Aorta (tissue), 5 donors: ENCODE results near the gene PAPPA2. TPM values are rescaled to one million over a fixed set of nuclear protein-coding genes. Genes with fewer than 3 reads are reported as not detected.

ENCODE experiments used
- ATAC-seq: fragments of 200-7000 bp; cut with Tn5 transposase; one replicate; pipeline ENCODE4 v1.9.1; 2022; ENCODE audit warnings: moderate library complexity; ENCODE audit not compliant: low FRiP score
- DNase-seq, 2 donors: peaks; one replicate each; pipeline ENCODE4 v3.0.0-alpha.2; 2020
- H3K27ac ChIP-seq, 2 donors: one replicate each; pipeline ENCODE4 v1.5.1; 2013; ENCODE audit warnings: low read length in 2 of 2, mild to moderate bottlenecking in 2 of 2, moderate library complexity in 2 of 2, control low read depth in 1 of 2, inconsistent platforms in 1 of 2, low read depth in 1 of 2
- H3K27me3 ChIP-seq, 2 donors: one replicate each; pipeline ENCODE4 v1.6.1; 2013; ENCODE audit warnings: control low read depth in 1 of 2, low read length in 1 of 2, mild to moderate bottlenecking in 1 of 2, moderate library complexity in 1 of 2; ENCODE audit not compliant: insufficient read depth in 2 of 2, control insufficient read depth in 1 of 2
- H3K36me3 ChIP-seq, 2 donors: one replicate each; pipeline ENCODE4 v1.6.1; 2013; ENCODE audit warnings: control low read depth in 1 of 2, low read length in 1 of 2, mild to moderate bottlenecking in 1 of 2; ENCODE audit not compliant: insufficient read depth in 2 of 2, control insufficient read depth in 1 of 2
- H3K4me1 ChIP-seq, 2 donors: one replicate each; pipeline ENCODE4 v1.6.1; 2013; ENCODE audit warnings: low read length in 2 of 2, control low read depth in 1 of 2, mild to moderate bottlenecking in 1 of 2, moderate library complexity in 1 of 2; ENCODE audit not compliant: insufficient read depth in 2 of 2, control insufficient read depth in 1 of 2
- H3K4me3 ChIP-seq, 2 donors: one replicate each; pipeline ENCODE4 v1.5.1; 2013; ENCODE audit warnings: low read length in 2 of 2, control low read depth in 1 of 2, mild to moderate bottlenecking in 1 of 2
- H3K9me3 ChIP-seq: one replicate; pipeline ENCODE4 v1.6.1; 2013; ENCODE audit warnings: mild to moderate bottlenecking, low read length; ENCODE audit not compliant: control insufficient read depth
- WGBS, 2 donors: extraction: QIAGEN DNeasy Blood & Tissue Kit; methylation state at CpG; one replicate each; pipeline ENCODE4 v1.1.7; 2013; 5-methylcytosine and 5-hydroxymethylcytosine counted together
- intact Hi-C, 2 donors: fragments of 100-400 bp; cut with DNase I; formaldehyde crosslinking; loops; one replicate each; pipeline versions ENCODE4 v1.14.2 to v1.15.0; 2022
- polyA plus RNA-seq, 2 donors: library from polyadenylated mRNA; stranded (reverse); fragments of 200-250 nt; gene quantifications; one replicate each; pipeline ENCODE4 v1.2.3, GENCODE V29; 2013
- total RNA-seq, 2 donors: library from RNA; stranded (reverse); fragmentation: NEBNext Ultra II Directional; extraction: Animal tissue kit (Norgen Biotek cat#: 25700); gene quantifications; one replicate each; pipeline ENCODE4 v1.2.1, GENCODE V29; 2021
- donor health status: healthy with polysubstance abuse.
- donor health status: Bipolar disorder and iron deficiency.
- donor health status: DM: no; HTN: no; CAD: no.
- donor health status: DM: no; HTN: no; CAD: no.
- donor health status: DM: yes; HTN: yes; CAD: no.

PAPPA2 gene
- total and polyA plus RNA-seq, 4 donors = 3.5 to 4.3 TPM; not detected in 2

- Histone ChIP-seq H3K9me3 (peaks cover 5% of the 10 kb centered on the region), H3K27me3 (peaks cover 0 to 2% of the 10 kb centered on the region in 2 donors), H3K4me3 (no peak overlapping the region), H3K27ac (no peak overlapping the region), H3K4me1 (no peaks in the 10 kb centered on the region), H3K36me3 (no peaks in the 10 kb centered on the region)
- no peak for ATAC-seq
- DNase-seq = no peak
- intact Hi-C loops = no loop called here
- WGBS, 2 donors = 44 to 58% methylated on average over 6 of the region's 6 CpGs
Measured at GRCh38 chr1:176539018-176539417, 76.0 kb downstream of the PAPPA2 start.

- no peaks in the 10 kb centered on the region for H3K36me3 ChIP-seq
Measured at GRCh38 chr1:176540428-176540827, 77.5 kb downstream of the PAPPA2 start.

GRCh38 chr1:176541663-176542062 is 78.7 kb downstream of the PAPPA2 start:
- Histone ChIP-seq H3K4me1 (no peaks in the 10 kb centered on the region), H3K27me3 (peaks cover 0 to 2% of the 10 kb centered on the region in 2 donors), H3K4me3 (no peak overlapping the region), H3K9me3 (peaks cover 5% of the 10 kb centered on the region), H3K36me3 (no peaks in the 10 kb centered on the region), H3K27ac (no peak overlapping the region)
- WGBS, 2 donors = 54 to 55% methylated on average over 3 of the region's 3 CpGs
- ATAC-seq (no peak), DNase-seq (no peak)
- intact Hi-C loops = no loop called here

More at GRCh38 chr1:176540428-176540827, 77.5 kb downstream of the PAPPA2 start:
- Histone ChIP-seq H3K4me1 (no peaks in the 10 kb centered on the region), H3K27ac (no peak overlapping the region), H3K27me3 (peaks cover 0 to 2% of the 10 kb centered on the region in 2 donors), H3K4me3 (no peak overlapping the region), H3K9me3 (peaks cover 5% of the 10 kb centered on the region)
- DNase-seq (no peak), ATAC-seq (no peak)
- WGBS, 2 donors = 95 to 97% methylated on average over 1 of the region's 1 CpG
- intact Hi-C loops = no loop called here

- Histone ChIP-seq H3K4me3 (no peak overlapping the region), H3K27ac (no peak overlapping the region), H3K9me3 (peaks cover 5% of the 10 kb centered on the region), H3K4me1 (no peaks in the 10 kb centered on the region), H3K36me3 (no peaks in the 10 kb centered on the region), H3K27me3 (peaks cover 0 to 2% of the 10 kb centered on the region in 2 donors)
- 61 to 71% methylated on average over 2 of the region's 2 CpGs for WGBS, 2 donors
- ATAC-seq (no peak), DNase-seq (no peak)
- intact Hi-C loops = no loop called here
Measured at GRCh38 chr1:176542352-176542751, 79.4 kb downstream of the PAPPA2 start.

- no peak overlapping the region for H3K27ac ChIP-seq
- no peak overlapping the region for H3K4me3 ChIP-seq
- no peaks in the 10 kb centered on the region for H3K27me3 ChIP-seq
- ATAC-seq (no peak), DNase-seq (no peak)
- WGBS, 2 donors = 81 to 83% methylated on average over 2 of the region's 2 CpGs
- no peaks in the 10 kb centered on the region for H3K36me3 ChIP-seq
- intact Hi-C loops = no loop called here
- H3K9me3 ChIP-seq = peaks cover 5% of the 10 kb centered on the region
- H3K4me1 ChIP-seq = no peaks in the 10 kb centered on the region
Measured at GRCh38 chr1:176543360-176544129, 80.6 kb downstream of the PAPPA2 start.

GRCh38 chr1:176545034-176545639 is 82.2 kb downstream of the PAPPA2 start:
- intact Hi-C loops = no loop called here
- ATAC-seq (no peak), DNase-seq (no peak)
- Histone ChIP-seq H3K9me3 (peaks cover 4% of the 10 kb centered on the region), H3K27me3 (no peaks in the 10 kb centered on the region), H3K36me3 (no peaks in the 10 kb centered on the region), H3K27ac (no peak overlapping the region), H3K4me1 (no peaks in the 10 kb centered on the region), H3K4me3 (no peak overlapping the region)
- 92% methylated on average over 4 of the region's 4 CpGs for WGBS, 2 donors

GRCh38 chr1:176546825-176547224 is 83.8 kb downstream of the PAPPA2 start:
- intact Hi-C loops = no loop called here
- Histone ChIP-seq H3K27ac (no peak overlapping the region), H3K36me3 (no peaks in the 10 kb centered on the region), H3K4me3 (no peak overlapping the region), H3K4me1 (no peaks in the 10 kb centered on the region), H3K27me3 (no peaks in the 10 kb centered on the region), H3K9me3 (peaks cover 4% of the 10 kb centered on the region)
- ATAC-seq = no peak
- no peak for DNase-seq
- 74 to 78% methylated on average over 1 of the region's 1 CpG for WGBS, 2 donors

GRCh38 chr1:176551146-176551545 is 88.2 kb downstream of the PAPPA2 start:
- Histone ChIP-seq H3K9me3 (no peaks in the 10 kb centered on the region), H3K4me1 (no peaks in the 10 kb centered on the region), H3K27me3 (no peaks in the 10 kb centered on the region), H3K36me3 (no peaks in the 10 kb centered on the region), H3K27ac (no peak overlapping the region), H3K4me3 (no peak overlapping the region)
- DNase-seq (no peak), ATAC-seq (no peak)
- intact Hi-C loops = no loop called here
- WGBS, 2 donors = 49 to 52% methylated on average over 6 of the region's 6 CpGs
